IPS-NIHi7 (cell line): ENCODE results near the gene SLC4A2.

Source experiments
- DNase-seq: peaks from one replicate; pipeline ENCODE4 v3.0.0; 2012; ENCODE audit warnings: mixed read lengths; ENCODE audit errors: extremely low spot score

The SLC4A2 gene

DNA sequence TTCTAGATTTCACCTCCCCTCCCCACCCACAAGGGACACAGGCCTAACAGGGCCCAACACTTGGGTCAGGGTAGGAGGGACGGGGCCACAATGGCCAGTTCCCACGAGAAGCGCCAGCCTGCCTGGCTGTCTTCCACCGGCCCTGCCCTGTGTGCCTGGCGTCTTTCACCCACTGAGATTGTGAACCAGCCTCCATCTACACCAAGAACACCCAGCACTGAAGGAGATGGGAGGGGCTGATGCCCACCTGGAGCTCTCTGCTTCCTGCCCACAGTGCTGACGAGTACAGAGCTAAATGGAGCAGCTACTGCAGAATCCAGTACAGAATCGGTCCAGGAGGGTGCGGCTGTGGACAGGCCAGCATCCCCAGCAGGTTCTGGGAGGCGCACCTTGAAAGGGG, 13.4 kb upstream of the SLC4A2 start:
- no peak for DNase-seq

GRCh38 chr7:151046603-151047573, 12.5 kb upstream of the SLC4A2 start:
- no peak for DNase-seq

DNA sequence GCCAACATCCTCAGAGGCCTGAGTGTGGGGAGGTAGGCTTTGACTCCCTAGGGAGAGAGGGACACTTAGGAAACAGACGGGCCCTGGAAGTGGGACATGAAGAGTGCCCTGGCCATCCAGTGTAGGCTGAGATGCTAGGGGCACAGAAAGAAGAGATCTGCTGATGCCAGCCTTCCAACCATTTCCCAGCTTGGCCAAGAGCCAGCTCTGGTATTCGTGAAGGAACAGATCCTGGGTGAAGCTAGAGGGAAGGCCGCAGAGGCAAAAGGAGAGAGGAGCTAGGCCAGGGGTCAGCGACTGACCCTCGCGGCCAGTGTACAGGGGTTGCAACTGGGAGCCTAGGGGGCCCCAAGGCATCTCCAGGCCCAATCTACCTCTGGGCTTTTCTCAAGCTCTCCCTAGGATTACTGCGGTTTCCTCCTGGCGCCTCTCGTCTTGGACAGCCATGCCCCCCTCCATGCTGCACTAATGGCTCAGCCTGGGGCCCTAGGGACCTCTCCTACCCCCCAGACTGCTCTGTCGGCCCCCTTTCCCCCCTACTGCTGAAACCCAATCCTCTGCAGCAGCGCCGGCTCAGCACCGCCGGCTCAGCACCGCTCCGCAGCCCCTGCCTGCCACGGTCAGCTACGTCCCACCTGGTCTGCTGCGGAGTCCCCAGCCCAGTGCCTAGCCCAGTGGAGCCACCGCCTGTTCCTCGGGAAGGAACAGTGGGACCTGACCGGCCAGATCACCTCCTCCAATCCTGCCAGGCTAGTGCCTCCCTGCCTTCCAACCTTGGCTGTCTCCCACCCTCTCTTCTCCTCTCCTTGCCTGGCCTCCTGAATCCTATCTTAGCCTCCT, 11.2 kb upstream of the SLC4A2 start, which contains the start of gene ASIC3:
ASIC3 (plus strand) TSS at position 556 of the 840 bp plus-strand sequence. CDS start 355 bp downstream, outside the sequence.
- no peak for DNase-seq

GRCh38 chr7:151048911-151049463, 10.4 kb upstream of the SLC4A2 start:
- DNase-seq, result no peak

DNA sequence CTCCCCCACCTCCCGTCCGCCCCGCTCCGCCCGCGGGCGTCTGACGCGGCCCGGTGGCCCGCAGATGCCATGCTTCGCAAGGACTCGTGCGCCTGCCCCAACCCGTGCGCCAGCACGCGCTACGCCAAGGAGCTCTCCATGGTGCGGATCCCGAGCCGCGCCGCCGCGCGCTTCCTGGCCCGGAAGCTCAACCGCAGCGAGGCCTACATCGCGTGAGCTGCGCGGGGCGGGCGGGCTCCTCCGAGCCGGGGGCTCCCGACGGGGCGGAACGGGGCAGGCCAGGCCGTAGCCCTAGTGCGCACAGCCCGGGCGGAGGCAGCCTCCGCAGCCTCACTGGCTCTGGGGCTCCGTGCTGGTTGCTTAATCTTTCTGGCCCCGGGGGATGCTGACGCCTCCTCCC, 8.3 kb upstream of the SLC4A2 start:
- DNase-seq, result peak; percentile 84

- DNase-seq, result no peak
These were observed 6.3 kb upstream of the SLC4A2 start for GRCh38 chr7:151053096-151053495.

GRCh38 chr7:151053751-151054150, 5.6 kb upstream of the SLC4A2 start:
- DNase-seq, result no peak

- DNase-seq, result no peak
These were observed 3.1 kb upstream of the SLC4A2 start for GRCh38 chr7:151056283-151056665.

DNA sequence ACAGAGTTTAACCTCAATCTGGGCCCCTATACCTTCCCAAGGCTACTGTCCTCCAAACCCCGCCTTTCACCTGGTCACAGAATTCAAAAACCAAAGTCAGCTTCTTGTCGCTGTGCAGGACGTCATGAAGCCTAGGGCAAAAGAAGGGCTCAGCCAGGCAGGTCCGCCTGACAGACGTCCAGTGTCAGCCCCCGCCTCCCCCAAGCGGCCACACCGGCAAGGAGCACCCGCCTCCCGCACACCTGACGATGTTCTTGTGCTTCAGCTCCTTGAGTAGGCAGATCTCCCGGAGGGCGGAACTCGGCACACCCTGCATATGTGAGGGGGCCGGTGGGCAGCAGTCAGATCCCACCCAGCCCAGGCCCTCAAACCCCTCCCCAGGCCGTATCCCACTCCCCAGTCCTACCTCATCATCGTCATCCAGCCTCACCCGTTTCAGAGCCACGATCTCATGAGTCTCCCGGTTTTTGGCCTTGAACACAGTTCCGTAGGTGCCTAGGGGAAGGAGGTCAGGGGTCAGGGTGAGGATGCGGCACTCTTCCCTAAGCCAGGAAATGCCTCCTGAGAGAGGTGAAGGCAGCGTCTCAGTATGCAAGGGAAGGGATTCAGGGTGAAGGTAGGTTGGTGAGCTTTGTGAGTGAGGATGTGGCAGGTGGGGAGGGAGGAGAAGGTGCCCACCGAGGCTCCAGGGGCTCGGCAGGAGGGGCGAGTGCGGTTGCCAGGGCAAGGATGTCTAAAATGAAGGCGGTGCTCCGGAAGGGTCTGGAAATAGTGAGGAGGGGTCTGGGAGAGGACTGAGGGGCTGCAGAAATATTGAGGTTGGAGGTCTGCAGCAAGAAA, 2.5 kb upstream of the SLC4A2 start:
- peak; percentile 63 for DNase-seq

- peak; percentile 64 for DNase-seq
These were observed 1.8 kb upstream of the SLC4A2 start, which contains the start of gene CDK5 for GRCh38 chr7:151057506-151057988. Gene CDK5, minus strand, starts transcription at chr7:151057897. Its CDS starts 49 bp downstream, at chr7:151057848.

DNA sequence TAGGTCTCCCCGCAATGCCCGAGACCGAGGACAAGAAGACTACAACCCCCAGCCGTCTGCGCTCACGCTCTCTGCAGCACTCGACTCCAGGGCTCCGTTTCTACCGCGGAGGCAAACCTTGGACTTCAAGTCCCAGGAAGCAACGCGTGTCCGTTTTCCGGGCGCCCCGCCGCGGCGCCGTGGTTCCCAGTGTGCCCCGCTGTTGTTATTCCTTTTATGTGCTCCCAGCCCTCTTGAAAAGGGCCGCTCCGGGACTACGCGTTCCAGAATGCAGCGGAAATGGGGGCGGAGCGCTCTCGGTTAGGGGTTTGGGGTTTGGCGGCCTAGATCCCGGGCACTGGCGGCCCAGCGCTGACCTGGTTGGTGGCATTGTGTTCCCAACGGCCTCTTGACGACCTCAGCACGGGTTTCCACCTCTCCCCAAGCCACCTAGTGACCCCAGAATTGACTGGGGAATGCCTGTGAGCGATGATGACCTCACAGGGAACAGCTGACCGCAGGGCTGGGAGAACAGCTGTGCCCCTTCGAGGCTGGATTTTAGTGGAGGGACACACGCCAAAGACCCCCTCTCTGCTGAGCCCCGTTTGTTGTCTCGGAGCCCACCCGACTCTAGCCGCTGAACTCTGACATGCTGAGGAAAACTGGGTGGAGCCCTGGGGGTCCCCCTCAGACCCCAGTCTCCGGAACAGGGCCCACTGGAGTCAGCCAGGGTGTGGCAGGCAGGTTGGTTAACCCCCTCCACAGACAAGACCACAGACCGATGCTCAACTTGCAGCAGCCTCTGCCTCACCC, 1.2 kb upstream of the SLC4A2 start:
- peak; percentile 97 for DNase-seq

- no peak for DNase-seq
These were observed 515 bp upstream of the SLC4A2 start for GRCh38 chr7:151058781-151059366.

- no peak for DNase-seq
These were observed 675 bp downstream of the SLC4A2 start for GRCh38 chr7:151060113-151060415.

DNA sequence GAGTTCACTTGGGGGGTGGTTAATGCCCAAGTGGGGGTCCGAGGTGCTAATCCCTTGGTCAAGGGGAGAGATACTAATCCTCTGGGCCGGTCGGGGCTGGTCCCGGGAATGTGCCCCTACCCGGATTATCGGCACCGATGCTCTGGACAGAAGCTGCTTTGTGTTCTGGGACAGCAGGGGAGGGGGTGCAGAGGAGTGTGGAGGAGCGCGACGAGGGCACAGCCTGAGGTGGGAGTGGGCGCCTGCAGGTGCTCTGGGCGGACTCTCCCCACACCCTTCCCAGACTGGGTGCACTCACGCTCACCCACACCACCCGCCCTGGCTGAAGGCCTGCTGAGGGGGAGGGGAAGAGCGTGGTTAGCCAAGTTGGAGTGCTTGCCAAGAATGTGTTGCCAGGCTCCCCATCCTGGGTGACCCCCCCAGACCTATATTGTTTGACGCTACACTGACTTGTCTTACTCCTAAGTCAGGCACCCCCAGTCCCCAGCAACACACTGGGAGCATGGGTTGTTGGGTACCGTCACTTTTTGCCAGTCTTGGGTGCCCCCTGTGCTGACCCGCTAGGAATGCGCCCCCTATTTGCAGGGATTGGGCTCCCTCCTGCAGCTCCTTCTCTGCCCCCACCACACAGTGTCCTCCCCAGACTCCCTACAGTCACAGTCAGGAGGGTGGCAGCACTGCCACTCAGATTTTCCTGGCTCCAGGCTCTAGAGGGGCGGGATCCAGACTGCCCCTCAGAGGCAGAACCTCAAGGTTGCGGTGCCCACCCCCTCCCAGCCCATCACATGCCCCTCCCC, 1.2 kb downstream of the SLC4A2 start:
- DNase-seq, result no peak

DNA sequence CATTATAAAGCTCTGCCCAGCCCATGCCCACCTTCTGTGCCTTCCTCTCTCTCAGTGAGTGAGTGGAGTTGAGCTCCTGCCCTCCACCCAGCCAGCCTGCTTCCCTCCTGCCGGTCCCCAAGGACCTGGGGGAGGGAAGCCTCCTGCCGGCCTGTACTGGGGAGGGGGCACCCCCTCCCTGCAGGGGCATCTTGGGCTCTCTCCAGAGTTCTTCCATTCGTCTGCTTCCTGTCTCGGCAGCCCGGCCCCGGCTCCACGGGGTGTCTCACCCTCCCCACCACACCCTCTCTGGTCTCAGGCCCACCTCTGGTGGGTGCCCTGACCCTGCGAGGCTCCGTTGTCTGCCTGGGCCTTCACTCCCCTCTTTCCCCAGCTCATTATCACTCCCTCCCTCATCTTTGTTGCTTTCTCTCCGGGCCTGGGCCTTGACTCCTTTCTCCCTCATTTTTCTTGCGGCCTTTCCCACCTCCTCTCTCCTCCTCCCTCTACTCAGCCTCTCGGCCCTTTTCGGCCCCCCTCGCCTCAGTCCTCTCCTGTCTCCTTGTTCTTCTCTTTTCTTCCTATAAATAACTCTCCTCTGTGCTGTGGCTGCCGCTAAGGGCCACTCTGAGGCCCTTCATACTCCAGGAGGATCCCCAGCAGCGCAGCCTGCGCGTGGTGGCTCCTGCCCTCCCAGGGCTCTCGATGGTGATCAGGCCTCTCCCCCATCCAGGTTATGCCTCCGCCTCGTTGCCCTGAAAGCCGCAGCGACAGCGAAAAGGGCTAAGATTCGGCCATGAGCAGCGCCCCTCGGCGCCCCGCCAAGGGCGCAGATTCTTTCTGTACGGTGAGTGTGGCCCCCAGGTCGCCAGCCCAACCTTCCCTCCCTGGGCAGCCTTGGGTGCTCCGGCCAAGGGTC, 2.1 kb downstream of the SLC4A2 start:
- DNase-seq, result no peak

- DNase-seq, result no peak
These were observed 2.7 kb downstream of the SLC4A2 start for GRCh38 chr7:151062111-151062398.

- peak; percentile 91 for DNase-seq
These were observed 3.2 kb downstream of the SLC4A2 start for GRCh38 chr7:151062399-151063211.

GRCh38 chr7:151063212-151063561, 3.8 kb downstream of the SLC4A2 start:
- no peak for DNase-seq
